ENCODE measurements around the gene TYSND1. TPM values are rescaled to one million over a fixed set of nuclear protein-coding genes. Genes with fewer than 3 reads are reported as not detected.

TYSND1 gene
- total RNA-seq, 2 experiments from 2014 or later = 33.4 to 48.1 TPM

DNA sequence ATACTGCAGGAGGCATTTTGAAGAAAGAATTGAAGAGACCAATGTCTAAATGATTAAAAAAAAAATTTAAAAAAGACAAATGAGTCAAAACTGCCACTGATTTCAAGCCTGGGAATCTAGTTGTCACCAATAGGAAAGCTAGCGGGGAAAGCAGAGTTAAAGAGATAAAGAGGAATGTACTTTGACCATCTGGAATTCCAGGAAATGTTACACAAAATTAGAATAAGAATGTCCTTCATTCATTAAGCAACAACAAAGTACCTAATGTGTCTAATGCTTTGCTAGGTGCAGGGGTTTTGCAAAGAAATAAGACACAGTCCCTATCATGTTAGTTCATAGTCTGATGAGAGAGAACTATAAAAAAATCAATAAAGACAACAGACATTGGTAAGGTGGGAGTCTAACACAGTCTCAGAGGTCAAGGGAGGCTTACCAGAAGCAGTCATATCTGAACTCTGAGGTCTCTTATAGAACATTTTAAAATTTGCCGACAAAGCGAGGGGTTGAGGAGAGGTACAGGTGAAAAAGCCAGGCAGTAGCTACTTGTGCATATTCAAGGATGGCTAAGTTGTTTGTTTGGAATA, 8.8 kb upstream of the TYSND1 start:
- Histone ChIP-seq H3K4me3 (ENCODE audit: low read depth, low read length, poor library complexity, severe bottlenecking) (no peak overlapping the region), H3K79me2 (ENCODE audit: insufficient read depth, low read depth, low read length) (peaks cover 7% of the 10 kb centered on the region; the same call in 1 of the 2 replicates), H3K36me3 (ENCODE audit: insufficient read depth, low read length) (peaks cover 99% of the 10 kb centered on the region), H3K9me3 (ENCODE audit: low read length) (no peaks in the 10 kb centered on the region), H3K27ac (ENCODE audit: low read depth, low read length, poor library complexity, severe bottlenecking) (no peak overlapping the region), H3K9me2 (ENCODE audit: insufficient read depth, low read length) (no peaks in the 10 kb centered on the region), H3K4me1 (ENCODE audit: insufficient read depth, low read length, poor library complexity, severe bottlenecking) (no peaks in the 10 kb centered on the region), H2AFZ (ENCODE audit: low read length) (no peak overlapping the region), H4K20me1 (ENCODE audit: insufficient read depth, low read length) (no peaks in the 10 kb centered on the region), H3K4me2 (ENCODE audit: low read length) (no peak overlapping the region)
- no peak for DNase-seq (ENCODE audit: low spot score)
- TF ChIP-seq, protein P1, sequence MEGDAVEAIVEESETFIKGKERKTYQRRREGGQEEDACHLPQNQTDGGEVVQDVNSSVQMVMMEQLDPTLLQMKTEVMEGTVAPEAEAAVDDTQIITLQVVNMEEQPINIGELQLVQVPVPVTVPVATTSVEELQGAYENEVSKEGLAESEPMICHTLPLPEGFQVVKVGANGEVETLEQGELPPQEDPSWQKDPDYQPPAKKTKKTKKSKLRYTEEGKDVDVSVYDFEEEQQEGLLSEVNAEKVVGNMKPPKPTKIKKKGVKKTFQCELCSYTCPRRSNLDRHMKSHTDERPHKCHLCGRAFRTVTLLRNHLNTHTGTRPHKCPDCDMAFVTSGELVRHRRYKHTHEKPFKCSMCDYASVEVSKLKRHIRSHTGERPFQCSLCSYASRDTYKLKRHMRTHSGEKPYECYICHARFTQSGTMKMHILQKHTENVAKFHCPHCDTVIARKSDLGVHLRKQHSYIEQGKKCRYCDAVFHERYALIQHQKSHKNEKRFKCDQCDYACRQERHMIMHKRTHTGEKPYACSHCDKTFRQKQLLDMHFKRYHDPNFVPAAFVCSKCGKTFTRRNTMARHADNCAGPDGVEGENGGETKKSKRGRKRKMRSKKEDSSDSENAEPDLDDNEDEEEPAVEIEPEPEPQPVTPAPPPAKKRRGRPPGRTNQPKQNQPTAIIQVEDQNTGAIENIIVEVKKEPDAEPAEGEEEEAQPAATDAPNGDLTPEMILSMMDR (conservative IDR thresholded peaks at IDR 0.05; ENCODE audit: low read length) = no peak
- no peak for TF ChIP-seq EZH2phosphoT487 (IDR thresholded peaks at IDR 0.05; ENCODE audit: borderline replicate concordance, low read depth, low read length)
- CTCF ChIA-PET (ENCODE audit: unreplicated experiment) = no interaction called here
- intact Hi-C loops (cut with micrococcal nuclease; ENCODE audit: unreplicated experiment) = no loop called here
- POLR2A ChIA-PET = no interaction called here
- no TSS peak for BruUV-seq (replicated peaks)

DNA sequence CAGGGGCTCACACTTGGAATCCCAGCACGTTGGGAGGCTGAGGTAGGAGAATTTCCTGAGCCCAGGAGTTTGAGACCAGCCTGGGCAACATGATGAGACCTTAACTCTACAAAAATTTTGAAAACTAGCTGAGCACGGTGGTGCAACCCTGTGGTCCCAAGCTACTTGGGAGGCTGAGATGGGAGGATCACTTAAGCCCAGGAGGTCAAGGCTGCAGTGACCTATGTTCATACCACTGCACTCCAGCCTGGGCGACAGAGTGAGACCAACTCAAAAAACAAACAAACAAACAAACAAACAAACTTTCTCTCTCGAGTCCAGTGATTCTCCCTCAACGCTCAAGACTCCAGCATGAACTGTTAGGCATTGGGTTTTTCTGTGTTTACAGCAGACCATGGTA, 2.0 kb upstream of the TYSND1 start:
- intact Hi-C loops (cut with micrococcal nuclease; ENCODE audit: unreplicated experiment) = loop anchor here (10.0 kb wide), 1 partner anchor 216 kb away; no protein-coding TSS in a partner anchor
- no peak for DNase-seq (ENCODE audit: low spot score)
- TF ChIP-seq EZH2phosphoT487 (IDR thresholded peaks at IDR 0.05; ENCODE audit: borderline replicate concordance, low read depth, low read length) = no peak
- TF ChIP-seq, protein P1 (conservative IDR thresholded peaks at IDR 0.05; ENCODE audit: low read length) = no peak
- no peak overlapping the region for H3K4me3 ChIP-seq (ENCODE audit: low read depth, low read length, poor library complexity, severe bottlenecking)
- H4K20me1 ChIP-seq (ENCODE audit: insufficient read depth, low read length) = no peaks in the 10 kb centered on the region
- no peaks in the 10 kb centered on the region for H3K9me3 ChIP-seq (ENCODE audit: low read length)
- H3K9me2 ChIP-seq (ENCODE audit: insufficient read depth, low read length) = no peaks in the 10 kb centered on the region
- no peak overlapping the region for H3K27ac ChIP-seq (ENCODE audit: low read depth, low read length, poor library complexity, severe bottlenecking)
- H3K4me2 ChIP-seq (ENCODE audit: low read length) = no peak overlapping the region
- no peak overlapping the region for H2AFZ ChIP-seq (ENCODE audit: low read length)
- H3K4me1 ChIP-seq (ENCODE audit: insufficient read depth, low read length, poor library complexity, severe bottlenecking) = peaks cover 17% of the 10 kb centered on the region
- H3K36me3 ChIP-seq (ENCODE audit: insufficient read depth, low read length) = peaks cover 54% of the 10 kb centered on the region
- no peaks in the 10 kb centered on the region; the same call in 1 of the 2 replicates for H3K79me2 ChIP-seq (ENCODE audit: insufficient read depth, low read depth, low read length)
- no TSS peak for BruUV-seq (replicated peaks)
- CTCF ChIA-PET (ENCODE audit: unreplicated experiment) = no interaction called here
- POLR2A ChIA-PET = no interaction called here

DNA sequence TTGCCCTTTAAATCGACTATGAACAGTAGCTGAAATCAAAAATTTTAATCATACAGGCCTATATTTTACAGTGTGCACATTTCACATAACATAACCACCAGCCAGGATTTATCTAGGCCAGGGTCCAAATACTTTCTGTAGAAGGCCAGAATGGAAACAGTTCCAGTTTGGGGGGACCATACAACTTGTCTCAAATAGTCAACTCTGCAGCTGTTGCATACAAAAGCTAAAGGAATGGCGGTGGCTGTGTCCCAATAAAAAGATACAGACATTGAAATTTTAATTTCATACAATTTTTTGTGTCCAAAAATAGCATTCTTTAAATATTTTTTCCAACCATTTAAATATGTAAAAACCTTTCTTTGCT, 742 bp upstream of the TYSND1 start:
- peaks cover 17% of the 10 kb centered on the region for H3K4me1 ChIP-seq (ENCODE audit: insufficient read depth, low read length, poor library complexity, severe bottlenecking)
- CTCF ChIA-PET (ENCODE audit: unreplicated experiment) = interaction anchor here (0.8 to 1.6 kb wide), 4 partner anchors 10 to 217 kb away, joined by 4 to 6 read pairs (median 6); partner anchors contain the start of gene SAR1A
- DNase-seq (ENCODE audit: low spot score) = no peak
- H4K20me1 ChIP-seq (ENCODE audit: insufficient read depth, low read length) = no peaks in the 10 kb centered on the region
- POLR2A ChIA-PET = interaction anchor here (0.7 to 1.7 kb wide), 6 partner anchors 10 to 242 kb away, joined by 3 to 12 read pairs (median 6); no protein-coding TSS in a partner anchor
- no peaks in the 10 kb centered on the region for H3K9me2 ChIP-seq (ENCODE audit: insufficient read depth, low read length)
- H3K9me3 ChIP-seq (ENCODE audit: low read length) = no peaks in the 10 kb centered on the region
- peak overlapping the region; percentile 90 for H3K4me2 ChIP-seq (ENCODE audit: low read length)
- intact Hi-C loops (cut with micrococcal nuclease; ENCODE audit: unreplicated experiment) = loop anchor here (10.0 kb wide), 1 partner anchor 218 kb away; no protein-coding TSS in a partner anchor
- H2AFZ ChIP-seq (ENCODE audit: low read length) = peak overlapping the region; percentile 47; the same call in 1 of the 2 replicates
- BruUV-seq (replicated peaks) = no TSS peak
- peaks cover 41% of the 10 kb centered on the region for H3K36me3 ChIP-seq (ENCODE audit: insufficient read depth, low read length)
- peak overlapping the region; percentile 78 for H3K27ac ChIP-seq (ENCODE audit: low read depth, low read length, poor library complexity, severe bottlenecking)
- H3K4me3 ChIP-seq (ENCODE audit: low read depth, low read length, poor library complexity, severe bottlenecking) = peak overlapping the region; percentile 76
- no peaks in the 10 kb centered on the region; the same call in 1 of the 2 replicates for H3K79me2 ChIP-seq (ENCODE audit: insufficient read depth, low read depth, low read length)
- TF ChIP-seq EZH2phosphoT487 (IDR thresholded peaks at IDR 0.05; ENCODE audit: borderline replicate concordance, low read depth, low read length) = no peak
- TF ChIP-seq, protein P1 (conservative IDR thresholded peaks at IDR 0.05; ENCODE audit: low read length) = no peak

Data from OCI-LY7 (cell line).